HG03097 (cell line): Measurements from ENCODE around the gene ZMYND8.
"Not testable (repeated sequence)": the region's sequence is repeated elsewhere in the genome, so short reads cannot be mapped to it uniquely, and the experiment has no call there.

Source experiments
- ATAC-seq: cut with Tn5 transposase; IDR thresholded peaks from one replicate; pipeline ENCODE4 v1.9.1; 2021; ENCODE audit not compliant: unreplicated experiment, low FRiP score

ZMYND8 gene

DNA sequence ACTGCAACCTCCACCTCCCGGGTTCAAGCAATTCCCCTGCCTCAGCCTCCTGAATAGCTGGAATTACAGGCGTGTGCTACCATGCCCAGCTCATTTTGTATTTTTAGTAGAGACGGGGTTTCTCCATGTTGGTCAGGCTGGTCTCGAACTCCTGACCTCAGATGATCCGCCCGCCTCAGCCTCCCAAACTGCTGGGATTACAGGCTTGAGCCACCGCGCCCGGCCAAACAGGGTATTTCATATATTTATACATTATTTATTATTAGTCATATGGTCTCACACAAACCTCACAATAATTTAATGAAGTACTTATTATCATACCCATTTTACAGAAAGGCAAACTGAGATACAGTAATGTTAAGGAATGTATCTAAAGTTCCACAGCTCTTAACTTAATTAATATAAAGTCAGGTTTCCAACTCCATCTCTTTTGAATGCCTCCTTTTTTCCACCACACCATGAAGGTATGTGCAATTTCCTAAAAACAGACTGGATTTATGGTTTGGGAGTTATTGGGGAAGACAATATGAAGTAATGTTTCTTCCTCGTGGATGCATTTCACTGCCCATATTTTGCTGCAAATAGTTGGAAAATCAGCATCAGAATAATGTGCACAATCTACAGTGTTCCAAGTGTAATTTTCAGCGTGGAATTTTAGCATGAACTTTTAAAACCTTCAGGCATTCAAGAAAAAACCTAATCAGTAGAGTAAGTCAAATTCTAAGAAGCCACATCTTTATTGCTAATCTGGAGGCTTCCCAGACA lies 65.7 kb downstream of the ZMYND8 start:
- no peak for ATAC-seq

DNA sequence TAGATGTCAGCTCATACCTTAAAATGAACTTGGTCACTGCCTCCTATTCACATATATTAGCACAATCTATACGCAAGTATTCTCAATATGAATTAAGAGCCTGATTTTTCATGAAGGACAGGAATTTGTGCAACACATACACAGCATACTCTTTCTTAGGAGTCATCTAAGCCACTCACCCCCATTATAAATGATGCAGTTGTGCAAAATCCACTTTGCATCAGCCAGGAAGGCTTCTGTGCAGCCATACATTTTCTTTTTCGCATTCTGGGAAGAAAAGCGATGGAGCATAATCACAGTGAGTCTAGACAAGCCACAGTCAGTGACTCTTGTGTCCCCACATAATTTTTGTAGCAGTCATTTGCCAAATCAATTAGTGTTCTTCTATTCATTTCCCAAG lies 66.5 kb downstream of the ZMYND8 start:
- ATAC-seq = no peak

GRCh38 chr20:47289096-47289495 lies 67.4 kb downstream of the ZMYND8 start:
- no peak for ATAC-seq

- ATAC-seq = not testable (repeated sequence)
Observed at GRCh38 chr20:47288530-47288929, 68.0 kb downstream of the ZMYND8 start.

GRCh38 chr20:47287609-47288144 lies 68.8 kb downstream of the ZMYND8 start:
- ATAC-seq = no peak

DNA sequence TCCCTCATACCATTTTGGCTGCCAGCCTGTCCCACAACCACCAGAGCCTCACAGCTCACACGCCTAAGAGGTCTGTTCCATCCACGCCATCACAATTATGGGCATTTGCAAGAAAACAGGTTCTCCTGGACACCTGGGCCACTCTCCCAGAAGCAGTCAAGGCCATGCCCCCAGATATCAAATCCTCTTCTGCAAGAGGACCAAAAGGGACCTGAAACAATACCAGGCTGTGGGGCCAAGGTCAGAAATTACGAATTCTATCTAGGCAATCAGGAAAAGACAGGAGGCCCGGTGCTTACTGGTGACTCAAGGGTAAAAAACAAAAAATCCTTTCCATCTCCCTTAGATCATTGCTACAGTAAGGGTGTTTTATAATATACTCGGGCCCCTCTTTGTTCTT lies 69.8 kb downstream of the ZMYND8 start:
- no peak for ATAC-seq

GRCh38 chr20:47285189-47285588 lies 71.3 kb downstream of the ZMYND8 start:
- no peak for ATAC-seq

GRCh38 chr20:47284373-47284772 lies 72.1 kb downstream of the ZMYND8 start:
- no peak for ATAC-seq

DNA sequence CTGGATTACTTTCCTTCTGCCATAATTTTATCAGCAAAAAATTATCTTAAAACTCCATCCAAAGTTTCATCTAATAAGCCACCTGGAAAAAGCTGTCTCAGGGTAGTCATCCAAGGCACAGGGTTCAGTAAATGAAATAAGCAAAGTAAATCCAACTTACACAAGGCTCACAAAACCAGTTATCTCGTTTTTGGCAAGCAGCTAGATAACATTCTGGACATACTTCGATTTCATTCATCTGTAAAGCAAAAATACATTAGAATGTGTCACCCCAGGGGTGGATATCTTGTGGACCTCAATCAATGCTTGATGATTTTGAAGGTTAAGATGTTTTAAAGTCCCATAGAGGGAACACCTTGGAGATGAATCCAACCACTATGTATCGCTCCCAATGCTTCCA lies 73.1 kb downstream of the ZMYND8 start:
- no peak for ATAC-seq

DNA sequence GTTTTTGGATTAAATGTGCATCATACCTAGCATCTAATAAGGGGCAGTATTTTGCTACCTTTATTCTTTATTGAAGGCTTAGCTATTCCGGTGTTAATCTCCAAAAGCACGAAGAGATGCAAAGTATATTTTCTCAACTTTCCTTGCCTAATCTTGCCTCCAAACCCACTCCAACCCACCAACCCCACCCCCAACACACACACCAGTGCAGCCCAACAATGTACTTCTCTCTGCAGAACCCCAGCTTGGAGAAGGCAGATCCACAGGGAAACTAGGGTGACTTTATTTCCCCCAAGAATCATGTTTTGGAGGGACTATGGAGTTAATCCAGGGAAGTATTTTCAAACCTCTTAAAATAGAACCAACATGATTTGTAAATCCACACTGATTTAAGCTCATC lies 73.6 kb downstream of the ZMYND8 start:
- no peak for ATAC-seq

GRCh38 chr20:47281376-47281775 lies 75.1 kb downstream of the ZMYND8 start:
- ATAC-seq = no peak

DNA sequence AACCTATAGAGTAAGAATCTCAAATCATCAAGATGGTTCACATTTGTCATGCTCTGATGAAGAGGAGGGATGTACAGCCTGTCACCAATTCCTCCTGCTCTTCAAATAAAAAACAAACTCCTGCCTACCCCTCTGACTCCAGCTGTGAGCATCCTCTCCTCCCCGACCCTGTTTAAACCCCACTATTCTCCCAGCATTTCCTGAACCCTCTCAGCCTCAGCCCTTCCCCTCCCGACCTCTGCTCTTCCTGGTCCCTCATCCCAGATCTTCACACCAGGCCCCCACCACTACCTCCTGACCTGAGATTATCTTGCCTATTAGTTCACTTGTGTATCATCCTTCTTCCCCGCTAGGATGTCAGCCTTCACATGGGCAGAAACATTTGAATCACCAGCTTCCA lies 75.8 kb downstream of the ZMYND8 start:
- ATAC-seq = no peak

DNA sequence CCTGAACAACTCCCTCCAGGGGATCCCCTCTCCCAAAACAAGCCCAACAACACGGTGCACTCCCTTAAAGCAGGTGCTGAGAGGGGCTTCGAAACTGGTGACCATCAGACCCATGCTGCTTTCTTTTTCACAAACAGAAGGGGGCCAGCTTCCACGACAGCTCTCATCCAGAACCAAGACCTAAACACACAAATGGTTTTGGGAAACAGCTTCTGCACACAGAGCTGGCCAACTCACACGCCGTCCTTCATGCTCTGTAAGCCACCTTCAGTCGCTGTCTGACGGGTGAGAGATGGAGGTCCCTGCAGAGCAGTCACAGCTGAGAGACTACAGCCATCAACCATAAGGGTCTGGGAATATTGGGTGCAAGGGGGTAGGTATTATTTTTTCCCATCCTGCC lies 76.3 kb downstream of the ZMYND8 start:
- no peak for ATAC-seq

DNA sequence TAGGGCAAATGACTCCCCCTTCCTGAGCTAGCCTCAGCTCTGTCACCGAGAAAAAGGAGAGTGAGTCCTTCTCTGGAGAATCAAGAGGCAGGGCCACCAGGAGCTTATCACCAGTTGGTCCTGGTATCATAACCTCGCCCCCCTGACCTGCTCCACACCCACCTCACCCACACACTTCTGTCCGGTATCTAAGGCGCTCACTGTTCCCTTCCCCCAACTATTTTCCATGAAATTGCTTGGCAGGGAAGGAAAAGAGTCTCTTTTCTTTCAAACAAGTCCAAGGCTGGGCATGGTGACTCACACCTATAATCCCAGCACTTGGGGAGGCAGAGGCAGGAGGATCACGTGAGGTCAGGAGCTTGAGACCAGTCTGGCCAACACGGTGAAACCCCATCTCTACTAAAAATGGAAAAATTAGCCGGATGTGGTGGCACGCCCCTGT lies 77.6 kb downstream of the ZMYND8 start:
- ATAC-seq = no peak

- ATAC-seq = not testable (repeated sequence)
Observed at GRCh38 chr20:47277535-47277872, 79.0 kb downstream of the ZMYND8 start.

DNA sequence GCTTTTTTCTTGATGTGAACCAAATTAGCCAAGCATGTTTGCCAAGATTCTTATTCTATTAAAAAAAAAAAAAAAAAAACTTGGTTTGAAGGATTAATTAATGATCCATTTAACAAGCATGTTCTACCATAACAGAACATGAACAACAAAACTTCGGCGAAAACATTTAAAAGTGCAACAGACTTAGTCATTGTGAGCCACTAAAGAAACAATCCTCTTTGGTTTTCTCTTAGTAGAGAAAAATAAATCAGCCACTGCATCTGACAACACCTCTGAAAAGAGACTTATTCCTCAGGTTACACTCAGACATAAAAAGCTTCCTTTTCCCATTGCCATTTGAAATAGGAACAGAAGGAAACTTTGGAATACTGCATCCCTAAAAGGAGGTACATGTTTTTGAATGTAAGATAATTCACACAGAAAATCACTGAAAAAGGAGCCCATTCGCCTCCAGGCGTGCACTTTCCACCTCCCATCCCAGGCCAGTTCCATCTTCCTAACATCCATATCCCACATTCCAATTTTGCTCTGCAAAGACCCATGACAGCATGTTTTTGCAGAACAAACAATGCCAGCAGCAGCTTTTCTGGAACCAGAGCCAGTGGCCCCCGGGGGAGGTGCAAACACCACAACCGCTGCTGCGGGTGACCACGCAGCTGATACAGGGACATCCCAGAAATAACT lies 79.5 kb downstream of the ZMYND8 start:
- ATAC-seq = no peak

DNA sequence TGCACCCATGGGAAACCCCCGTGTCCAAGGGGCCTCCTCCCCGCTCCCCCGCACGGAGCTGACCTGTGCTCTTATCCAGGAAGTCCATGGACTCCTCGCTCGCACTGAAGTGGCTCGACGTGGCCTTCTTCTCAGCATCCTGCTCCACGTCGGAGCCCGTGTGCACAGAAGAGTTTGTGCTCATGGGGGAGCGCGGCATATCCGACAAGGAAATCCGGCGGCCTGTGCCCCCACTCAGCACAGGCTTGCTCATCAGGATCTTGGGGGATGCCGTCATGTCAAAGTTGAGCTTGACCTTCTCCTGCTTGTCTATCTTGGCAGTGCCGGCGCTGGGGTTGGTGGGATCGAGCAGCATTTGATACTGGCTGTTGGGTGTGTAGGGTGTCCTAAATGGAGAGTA lies 80.2 kb downstream of the ZMYND8 start:
- ATAC-seq = no peak

GRCh38 chr20:47275548-47275947 lies 81.0 kb downstream of the ZMYND8 start:
- ATAC-seq = no peak

GRCh38 chr20:47274401-47275108 lies 81.9 kb downstream of the ZMYND8 start:
- ATAC-seq = peak; percentile 59

DNA sequence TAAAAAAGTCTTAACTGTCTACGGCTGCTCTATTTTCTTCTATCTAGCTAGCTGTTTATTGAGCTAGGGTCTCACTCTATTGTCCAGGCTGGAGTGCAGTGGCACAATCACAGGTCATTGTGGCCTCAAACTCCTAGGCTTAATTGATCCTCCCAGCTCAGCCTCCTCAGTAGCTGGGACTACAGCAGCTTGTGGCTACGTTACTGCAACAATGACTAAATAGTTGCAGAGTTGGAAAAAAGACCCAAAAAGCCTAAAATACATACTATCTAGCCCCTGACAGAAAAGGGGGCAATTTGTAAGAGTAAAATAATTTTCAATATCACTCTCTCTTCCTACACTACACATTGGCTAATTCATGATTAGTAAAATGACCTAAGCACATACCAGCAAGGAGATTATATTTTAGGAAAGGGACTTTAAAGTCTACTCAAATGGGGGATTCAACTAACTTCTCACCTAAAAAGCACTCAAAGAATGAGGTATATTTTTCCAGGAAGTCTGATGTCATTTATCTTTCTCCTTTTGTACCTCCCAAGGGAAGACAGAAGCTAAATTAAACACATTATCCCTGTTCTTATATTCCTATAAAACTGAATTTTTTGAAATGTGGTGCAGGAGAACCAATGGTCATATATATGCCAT lies 82.8 kb downstream of the ZMYND8 start:
- no peak for ATAC-seq
